HEK293 (cell line): ENCODE results near the gene ATOH8.

Source experiments
- CTCF ChIA-PET: fragments of 350-600 bp; formaldehyde crosslinking; extraction: SDS; loops from one replicate; lab custom pipeline; 2021; ENCODE audit warnings: antibody characterized with exemption; lab: Yijun Ruan, JAX
- POLR2A ChIA-PET: fragments of 300-600 bp; formaldehyde crosslinking; extraction: SDS; loops from one replicate; lab custom pipeline; 2020; ENCODE audit warnings: antibody characterized with exemption, inconsistent platforms; lab: Yijun Ruan, JAX
- H3K27ac ChIP-seq: fragments of 200-500 bp; sonication (Bioruptor generic); 2 replicates; pipeline ENCODE4 v1.5.1; 2014; ENCODE audit warnings: low read depth, low read length, control low read depth, inconsistent platforms; ENCODE audit errors: extremely low read depth
- H3K36me3 ChIP-seq, 2 experiments: fragments of 200-500 bp in 1 of 2; sonication (Bioruptor generic) in 1 of 2; 1 replicate in 1 of 2; 2 replicates in 1 of 2; pipeline ENCODE4 v1.5.1; 2014 to 2017; ENCODE audit warnings: inconsistent platforms in 2 of 2, low read length in 2 of 2; ENCODE audit not compliant: control insufficient read depth in 2 of 2, insufficient read depth in 1 of 2
- H3K4me1 ChIP-seq: fragments of 200-500 bp; sonication (Bioruptor generic); 2 replicates; pipeline ENCODE4 v1.5.1; 2014; ENCODE audit warnings: mild to moderate bottlenecking, low read length, inconsistent platforms; ENCODE audit not compliant: control insufficient read depth, insufficient read depth
- H3K4me3 ChIP-seq: 2 replicates; pipeline ENCODE4 v1.5.1; 2011; ENCODE audit warnings: low read depth, mild to moderate bottlenecking, control low read depth, low read length, moderate library complexity
- H3K9me3 ChIP-seq: fragments of 200-500 bp; sonication (Bioruptor generic); 2 replicates; pipeline ENCODE4 v1.5.1; 2014; ENCODE audit warnings: low read depth, low read length, inconsistent platforms; ENCODE audit not compliant: control insufficient read depth, insufficient read depth
- PRDM6 ChIP-seq: fragments of 450-650 bp; formaldehyde crosslinking; IDR thresholded peaks from 2 replicates; pipeline ENCODE4 v1.5.1; 2017; ENCODE audit warnings: missing biosample characterization, missing genetic modification characterization
- WT1 ChIP-seq: fragments of 450-650 bp; formaldehyde crosslinking; IDR thresholded peaks from 2 replicates; pipeline ENCODE4 v1.5.1; 2016; ENCODE audit warnings: missing biosample characterization, missing genetic modification characterization
- ZBTB48 ChIP-seq: fragments of 450-650 bp; formaldehyde crosslinking; IDR thresholded peaks from 2 replicates; pipeline ENCODE4 v1.5.1; 2016; ENCODE audit warnings: missing biosample characterization, missing genetic modification characterization
- ZIC2 ChIP-seq: fragments of 450-650 bp; formaldehyde crosslinking; IDR thresholded peaks from 2 replicates; pipeline ENCODE4 v1.5.1; 2016; ENCODE audit warnings: missing biosample characterization, missing genetic modification characterization
- ZNF16 ChIP-seq: fragments of 450-650 bp; formaldehyde crosslinking; IDR thresholded peaks from 2 replicates; pipeline ENCODE4 v1.5.1; 2016; ENCODE audit warnings: low read depth, missing biosample characterization, missing genetic modification characterization
- ZNF19 ChIP-seq: fragments of 450-650 bp; formaldehyde crosslinking; IDR thresholded peaks from 2 replicates; pipeline ENCODE4; 2016; ENCODE audit warnings: missing biosample characterization, missing genetic modification characterization, low read depth
- ZNF24 ChIP-seq: fragments of 450-650 bp; formaldehyde crosslinking; IDR thresholded peaks from 2 replicates; pipeline ENCODE4 v1.5.1; 2016; ENCODE audit warnings: missing biosample characterization, missing genetic modification characterization
- ZNF391 ChIP-seq: fragments of 450-650 bp; formaldehyde crosslinking; IDR thresholded peaks from 2 replicates; pipeline ENCODE4 v1.5.1; 2016; ENCODE audit warnings: low read depth, missing biosample characterization, missing genetic modification characterization, borderline replicate concordance
- ZNF48 ChIP-seq: fragments of 450-650 bp; formaldehyde crosslinking; IDR thresholded peaks from 2 replicates; pipeline ENCODE4 v1.5.1; 2016; ENCODE audit warnings: missing biosample characterization, missing genetic modification characterization
- ZNF558 ChIP-seq: fragments of 450-650 bp; formaldehyde crosslinking; IDR thresholded peaks from 2 replicates; pipeline ENCODE4 v1.5.1; 2016; ENCODE audit warnings: missing biosample characterization, missing genetic modification characterization
- ZNF596 ChIP-seq: fragments of 450-650 bp; IDR thresholded peaks from 2 replicates; pipeline ENCODE4 v1.5.0; 2018; ENCODE audit warnings: missing biosample characterization, mild to moderate bottlenecking, missing genetic modification characterization, moderate library complexity
- ZNF843 ChIP-seq: fragments of 450-650 bp; formaldehyde crosslinking; IDR thresholded peaks from 2 replicates; pipeline ENCODE4 v1.5.1; 2016; ENCODE audit warnings: missing biosample characterization, missing genetic modification characterization
- ZSCAN16 ChIP-seq: fragments of 450-650 bp; formaldehyde crosslinking; IDR thresholded peaks from 2 replicates; pipeline ENCODE4 v1.5.1; 2016; ENCODE audit warnings: missing biosample characterization, missing genetic modification characterization
- TF ChIP-seq, protein P1 (sequence below): fragments of 450-650 bp; formaldehyde crosslinking; IDR thresholded peaks from 2 replicates; pipeline ENCODE4 v1.5.0; 2017; ENCODE audit warnings: missing biosample characterization, missing genetic modification characterization, borderline replicate concordance

The ATOH8 gene

DNA sequence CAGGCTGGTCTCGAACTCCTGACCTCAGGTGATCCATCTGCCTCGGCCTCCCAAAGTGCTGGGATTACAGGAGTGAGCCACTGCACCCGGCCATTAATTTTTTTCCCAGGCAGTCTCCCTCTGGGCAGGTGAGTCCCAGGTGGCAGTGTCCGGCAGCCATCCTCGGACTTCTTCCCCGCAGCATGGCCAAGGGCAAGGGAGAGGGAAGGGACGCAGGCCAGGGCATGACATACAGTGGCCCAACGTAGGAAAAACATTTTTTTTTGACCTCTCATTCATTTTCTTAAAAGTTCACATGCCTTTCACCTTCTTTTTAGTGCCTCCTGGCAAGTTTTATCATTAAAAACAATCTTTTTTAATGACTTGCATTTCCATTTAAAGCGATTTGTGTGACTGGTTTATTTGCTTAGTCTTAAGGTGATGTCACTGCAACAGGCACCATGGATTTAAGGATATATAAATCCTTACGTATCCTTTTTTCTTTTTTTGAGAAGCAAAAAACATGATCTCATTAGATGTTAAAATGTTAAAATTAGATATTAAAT, 23.0 kb upstream of the ATOH8 start:
- H3K27ac ChIP-seq, result no peak overlapping the region
- no peaks in the 10 kb centered on the region for H3K9me3 ChIP-seq
- peaks cover 2% of the 10 kb centered on the region for H3K4me1 ChIP-seq
- 0 out of 2 replicates have a peak, but pooled peaks have one; percentile 13 for TF ChIP-seq PRDM6 (tag by site-specific recombination)
- no peak for TF ChIP-seq ZNF48 (tag by site-specific recombination)
- POLR2A ChIA-PET, result no interaction called here
- CTCF ChIA-PET, result interaction anchor here (2.2 to 2.5 kb wide), 4 partner anchors 11 to 89 kb away, joined by 11 to 141 read pairs (median 37); partner anchors contain the start of gene ATOH8
- no peaks in the 10 kb centered on the region for H3K36me3 ChIP-seq
- H3K4me3 ChIP-seq, result no peak overlapping the region

DNA sequence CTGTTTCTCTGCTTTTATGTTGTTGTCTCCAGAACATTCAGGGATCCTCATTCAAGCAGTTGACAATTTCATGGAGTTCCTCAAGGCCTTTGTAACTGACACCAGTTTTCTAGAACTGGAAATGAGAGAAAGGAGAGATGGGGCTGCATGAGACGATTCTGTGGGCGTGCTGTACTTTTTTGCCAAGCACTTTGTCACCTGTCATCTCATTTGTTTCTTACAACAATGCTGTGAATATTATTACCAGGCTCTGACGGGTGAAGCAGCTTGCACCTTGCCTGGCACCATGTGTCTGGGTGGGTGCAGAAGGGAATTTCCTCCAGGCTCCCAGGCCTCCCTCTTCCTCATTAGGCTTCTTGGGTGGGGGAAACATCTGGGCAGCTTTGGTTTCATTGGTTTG, 22.2 kb upstream of the ATOH8 start:
- no peak overlapping the region for H3K27ac ChIP-seq
- ChIA-PET CTCF (interaction anchor here (0.7 to 1.0 kb wide), 3 partner anchors 12 to 61 kb away, joined by 3 to 6 read pairs (median 3); no protein-coding TSS in a partner anchor), POLR2A (interaction anchor here (0.7 kb wide), 1 partner anchor 11 kb away, joined by 6 read pairs; no protein-coding TSS in a partner anchor)
- no peaks in the 10 kb centered on the region for H3K9me3 ChIP-seq
- H3K4me3 ChIP-seq, result no peak overlapping the region
- H3K4me1 ChIP-seq, result peaks cover 2% of the 10 kb centered on the region
- H3K36me3 ChIP-seq, result no peaks in the 10 kb centered on the region
- TF ChIP-seq ZIC2 (no peak), ZNF558 (tag by site-specific recombination) (no peak), ZNF24 (no peak), ZSCAN16 (tag by site-specific recombination) (no peak), ZNF16 (tag by site-specific recombination) (no peak), ZBTB48 (tag by site-specific recombination) (no peak), ZNF391 (tag by site-specific recombination) (no peak), ZNF19 (tag by site-specific recombination) (no peak), WT1 (no peak), ZNF596 (tag by site-specific recombination) (no peak)
- TF ChIP-seq, protein P1, sequence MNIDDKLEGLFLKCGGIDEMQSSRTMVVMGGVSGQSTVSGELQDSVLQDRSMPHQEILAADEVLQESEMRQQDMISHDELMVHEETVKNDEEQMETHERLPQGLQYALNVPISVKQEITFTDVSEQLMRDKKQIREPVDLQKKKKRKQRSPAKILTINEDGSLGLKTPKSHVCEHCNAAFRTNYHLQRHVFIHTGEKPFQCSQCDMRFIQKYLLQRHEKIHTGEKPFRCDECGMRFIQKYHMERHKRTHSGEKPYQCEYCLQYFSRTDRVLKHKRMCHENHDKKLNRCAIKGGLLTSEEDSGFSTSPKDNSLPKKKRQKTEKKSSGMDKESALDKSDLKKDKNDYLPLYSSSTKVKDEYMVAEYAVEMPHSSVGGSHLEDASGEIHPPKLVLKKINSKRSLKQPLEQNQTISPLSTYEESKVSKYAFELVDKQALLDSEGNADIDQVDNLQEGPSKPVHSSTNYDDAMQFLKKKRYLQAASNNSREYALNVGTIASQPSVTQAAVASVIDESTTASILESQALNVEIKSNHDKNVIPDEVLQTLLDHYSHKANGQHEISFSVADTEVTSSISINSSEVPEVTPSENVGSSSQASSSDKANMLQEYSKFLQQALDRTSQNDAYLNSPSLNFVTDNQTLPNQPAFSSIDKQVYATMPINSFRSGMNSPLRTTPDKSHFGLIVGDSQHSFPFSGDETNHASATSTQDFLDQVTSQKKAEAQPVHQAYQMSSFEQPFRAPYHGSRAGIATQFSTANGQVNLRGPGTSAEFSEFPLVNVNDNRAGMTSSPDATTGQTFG (tag by site-specific recombination), result no peak

DNA sequence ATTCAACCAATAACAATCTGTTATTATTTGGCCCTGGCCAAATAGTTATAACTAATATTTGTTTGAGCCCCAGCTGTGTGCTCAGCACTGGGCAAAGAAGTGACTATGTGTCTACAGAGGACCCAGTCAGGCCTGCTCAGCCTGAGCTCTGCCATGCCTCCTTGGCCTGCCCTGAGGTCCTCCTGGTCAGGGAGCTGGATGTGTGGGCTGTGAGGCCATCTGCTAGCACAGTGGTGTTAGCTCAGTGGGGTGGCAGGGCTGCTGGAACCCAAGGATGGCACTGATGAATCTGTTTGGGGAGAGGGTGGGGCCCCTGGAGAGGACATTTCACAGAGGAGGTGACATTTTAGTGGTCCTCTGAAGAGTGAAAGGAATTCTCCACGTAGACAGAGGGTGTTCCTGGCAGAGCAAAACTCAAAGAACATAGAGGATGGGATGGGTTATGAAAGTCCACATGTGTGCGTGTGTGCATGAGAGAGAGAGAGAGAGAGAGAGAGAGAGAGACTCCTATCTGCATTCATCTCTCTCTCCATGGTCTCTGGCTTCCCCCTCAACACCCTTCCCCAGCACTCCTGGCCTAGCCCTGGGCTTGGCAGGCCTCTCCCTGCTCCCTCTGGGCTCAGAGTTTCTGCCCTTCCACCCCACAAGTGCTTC, 21.2 kb upstream of the ATOH8 start:
- TF ChIP-seq ZNF843 (tag by site-specific recombination) (no peak), ZNF596 (tag by site-specific recombination) (peak; percentile 62; the same call in 1 of the 2 replicates), ZNF391 (tag by site-specific recombination) (no peak)
- ChIA-PET POLR2A (interaction anchor here (0.5 kb wide), 1 partner anchor 172 kb away, joined by 3 read pairs; no protein-coding TSS in a partner anchor), CTCF (interaction anchor here (0.6 to 2.3 kb wide), 4 partner anchors 13 to 82 kb away, joined by 3 to 18 read pairs (median 4); no protein-coding TSS in a partner anchor)

More for the DNA sequence above, 21.2 kb upstream of the ATOH8 start:
- no peak overlapping the region for H3K27ac ChIP-seq
- H3K4me1 ChIP-seq, result peaks cover 2% of the 10 kb centered on the region
- H3K9me3 ChIP-seq, result no peaks in the 10 kb centered on the region
- H3K4me3 ChIP-seq, result no peak overlapping the region
- H3K36me3 ChIP-seq, result no peaks in the 10 kb centered on the region
